ENCODE data around the gene FBXO28. TPM values are rescaled to one million over a fixed set of nuclear protein-coding genes. Genes with fewer than 3 reads are reported as not detected.
A peak's percentile ranks its signal among the peaks of the same experiment; 100 is the strongest.
"Not testable (repeated sequence)": the region's sequence is repeated elsewhere in the genome, so short reads cannot be mapped to it uniquely, and the experiment has no call there.

The FBXO28 gene
- total RNA-seq, 3 donors from 2014 or later, result 33.1 to 34.1 (median 33.3) TPM

- peaks cover 8% of the 10 kb centered on the region for H3K36me3 Mint-ChIP-seq (ENCODE audit: insufficient read depth)
Observed at GRCh38 chr1:224198572-224198971, 84.7 kb downstream of the FBXO28 start.

GRCh38 chr1:224199679-224200078, 85.8 kb downstream of the FBXO28 start:
- no peak for ATAC-seq

More at GRCh38 chr1:224198572-224198971, 84.7 kb downstream of the FBXO28 start:
- Mint-ChIP-seq H3K27me3 (ENCODE audit: low read depth) (no peaks in the 10 kb centered on the region), H3K9me3 (no peaks in the 10 kb centered on the region), H3K4me3 (no peak overlapping the region), H3K4me1 (ENCODE audit: low read depth) (no peaks in the 10 kb centered on the region)
- DNase-seq (no peak), ATAC-seq (no peak)

GRCh38 chr1:224201383-224201782, 87.5 kb downstream of the FBXO28 start:
- no peak for DNase-seq
- Mint-ChIP-seq H3K36me3 (ENCODE audit: insufficient read depth) (no peaks in the 10 kb centered on the region), H3K9me3 (no peaks in the 10 kb centered on the region), H3K4me3 (no peak overlapping the region), H3K4me1 (ENCODE audit: low read depth) (peaks cover 11% of the 10 kb centered on the region), H3K27me3 (ENCODE audit: low read depth) (no peaks in the 10 kb centered on the region)
- no peak for ATAC-seq

More at GRCh38 chr1:224199679-224200078, 85.8 kb downstream of the FBXO28 start:
- no peaks in the 10 kb centered on the region for H3K27me3 Mint-ChIP-seq (ENCODE audit: low read depth)
- H3K4me1 Mint-ChIP-seq (ENCODE audit: low read depth), result peaks cover 3% of the 10 kb centered on the region
- H3K36me3 Mint-ChIP-seq (ENCODE audit: insufficient read depth), result peaks cover 3% of the 10 kb centered on the region
- H3K4me3 Mint-ChIP-seq, result no peak overlapping the region
- DNase-seq, result no peak
- H3K9me3 Mint-ChIP-seq, result no peaks in the 10 kb centered on the region

GRCh38 chr1:224201853-224202252, 87.9 kb downstream of the FBXO28 start:
- H3K9me3 Mint-ChIP-seq, result no peaks in the 10 kb centered on the region

GRCh38 chr1:224203243-224204016, 89.5 kb downstream of the FBXO28 start:
- Mint-ChIP-seq H3K27me3 (ENCODE audit: low read depth) (no peaks in the 10 kb centered on the region), H3K4me3 (peak overlapping the region; percentile 6)

More at GRCh38 chr1:224201853-224202252, 87.9 kb downstream of the FBXO28 start:
- peaks cover 11% of the 10 kb centered on the region for H3K4me1 Mint-ChIP-seq (ENCODE audit: low read depth)
- no peak overlapping the region for H3K4me3 Mint-ChIP-seq
- H3K36me3 Mint-ChIP-seq (ENCODE audit: insufficient read depth), result no peaks in the 10 kb centered on the region
- DNase-seq, result no peak
- H3K27me3 Mint-ChIP-seq (ENCODE audit: low read depth), result no peaks in the 10 kb centered on the region
- ATAC-seq, result no peak

GRCh38 chr1:224205438-224205840, 91.5 kb downstream of the FBXO28 start:
- Mint-ChIP-seq H3K4me3 (peak overlapping the region; percentile 31), H3K36me3 (ENCODE audit: insufficient read depth) (no peaks in the 10 kb centered on the region), H3K4me1 (ENCODE audit: low read depth) (peaks cover 11% of the 10 kb centered on the region), H3K27me3 (ENCODE audit: low read depth) (no peaks in the 10 kb centered on the region), H3K9me3 (no peaks in the 10 kb centered on the region)
- ATAC-seq, result peak; percentile 88 to 92
- peak; percentile 10 for DNase-seq

More at GRCh38 chr1:224203243-224204016, 89.5 kb downstream of the FBXO28 start:
- H3K36me3 Mint-ChIP-seq (ENCODE audit: insufficient read depth), result no peaks in the 10 kb centered on the region
- ATAC-seq (no peak), DNase-seq (no peak)
- peaks cover 11% of the 10 kb centered on the region for H3K4me1 Mint-ChIP-seq (ENCODE audit: low read depth)
- H3K9me3 Mint-ChIP-seq, result no peaks in the 10 kb centered on the region

GRCh38 chr1:224205931-224206538, 92.1 kb downstream of the FBXO28 start:
- not testable (repeated sequence) for H3K9me3 Mint-ChIP-seq; H3K27me3 Mint-ChIP-seq (ENCODE audit: low read depth); H3K36me3 Mint-ChIP-seq (ENCODE audit: insufficient read depth); DNase-seq; ATAC-seq
- Mint-ChIP-seq H3K4me1 (ENCODE audit: low read depth) (peaks cover 11% of the 10 kb centered on the region), H3K4me3 (peak overlapping the region; percentile 31)

GRCh38 chr1:224211206-224211962, 97.5 kb downstream of the FBXO28 start:
- Mint-ChIP-seq H3K4me1 (ENCODE audit: low read depth) (no peaks in the 10 kb centered on the region), H3K36me3 (ENCODE audit: insufficient read depth) (no peaks in the 10 kb centered on the region), H3K4me3 (no peak overlapping the region), H3K27me3 (ENCODE audit: low read depth) (no peaks in the 10 kb centered on the region), H3K9me3 (no peaks in the 10 kb centered on the region)
- no peak for ATAC-seq
- DNase-seq, result no peak

Other genes starting within 250 kb of the FBXO28 start
- 10 to 100 TPM; 33.5 to 40.1 (median 34.6) TPM for gene DEGS1, start 69.1 kb downstream of the FBXO28 start, total RNA-seq
- gene NVL, start 216.1 kb downstream of the FBXO28 start, total RNA-seq, result 10 to 100 TPM; 40.0 to 42.7 (median 41.8) TPM
- gene CNIH4, start 242.8 kb downstream of the FBXO28 start, total RNA-seq, result 10 to 100 TPM; 31.2 to 38.6 (median 37.6) TPM